PC-9 (cell line): ENCODE measurements around the gene CCDC88C. TPM values are rescaled to one million over a fixed set of nuclear protein-coding genes. Genes with fewer than 3 reads are reported as not detected.

Experiments
- BruUV-seq: library from RNA; stranded (reverse); fragments of 400-500 nt; replicated peaks from 2 replicates; lab custom pipeline; 2021; lab: Mats Ljungman, UMichigan
- CTCF ChIA-PET: fragments of 300-600 bp; sonication (Branson Sonifier 250); formaldehyde crosslinking; loops from one replicate; lab custom pipeline; 2022; ENCODE audit warnings: antibody characterized with exemption; lab: Charles Lee
- POLR2A ChIA-PET: fragments of 300-600 bp; sonication (Branson Sonifier 250); formaldehyde crosslinking; loops from one replicate; lab custom pipeline; 2022; ENCODE audit warnings: antibody characterized with exemption; ENCODE audit not compliant: unreplicated experiment; lab: Charles Lee
- DNase-seq, 2 experiments: peaks; one replicate each; pipeline versions ENCODE4 v3.0.0 to v3.0.0-alpha.2; 2015 to 2022; ENCODE audit warnings: mixed read lengths in 1 of 2
- H2AFZ ChIP-seq: fragments of 200-600 bp; sonication (generic); 2 replicates; pipeline ENCODE4 v1.8.1; 2017; ENCODE audit warnings: antibody characterized with exemption
- H3F3A ChIP-seq: fragments of 200-600 bp; sonication (generic); 2 replicates; pipeline ENCODE4 v1.8.1; 2017; ENCODE audit warnings: antibody characterized with exemption, mild to moderate bottlenecking, low read depth; ENCODE audit not compliant: insufficient read depth
- H3K27ac ChIP-seq: fragments of 200-600 bp; sonication (generic); 2 replicates; pipeline ENCODE4 v1.6.1; 2016; ENCODE audit warnings: mixed run types
- H3K27me3 ChIP-seq: fragments of 200-600 bp; sonication (generic); 2 replicates; pipeline ENCODE4 v1.6.1; 2016; ENCODE audit warnings: low read depth, mixed run types; ENCODE audit not compliant: insufficient read depth
- H3K36me3 ChIP-seq: fragments of 200-600 bp; sonication (generic); 2 replicates; pipeline ENCODE4 v1.6.1; 2016; ENCODE audit warnings: low read depth, mixed run types
- H3K4me1 ChIP-seq: fragments of 200-600 bp; sonication (generic); replicated peaks from 2 replicates; pipeline ENCODE4 v1.6.1; 2016; ENCODE audit warnings: mixed run types; ENCODE audit not compliant: insufficient read depth
- H3K4me2 ChIP-seq: fragments of 200-600 bp; sonication (generic); 2 replicates; pipeline ENCODE4 v1.6.1; 2017; ENCODE audit warnings: mixed run types
- H3K4me3 ChIP-seq: fragments of 200-600 bp; sonication (generic); 2 replicates; pipeline ENCODE4 v1.6.1; 2016; ENCODE audit warnings: mixed run types
- H3K79me2 ChIP-seq: fragments of 200-600 bp; sonication (generic); 2 replicates; pipeline ENCODE4 v1.6.1; 2017; ENCODE audit warnings: low read depth, mixed run types
- H3K9me2 ChIP-seq: fragments of 200-600 bp; sonication (generic); 2 replicates; pipeline ENCODE4 v1.8.1; 2017; ENCODE audit warnings: mild to moderate bottlenecking; ENCODE audit not compliant: insufficient read depth
- H3K9me3 ChIP-seq: fragments of 200-600 bp; sonication (generic); 2 replicates; pipeline ENCODE4 v1.8.1; 2016; ENCODE audit warnings: low read depth; ENCODE audit not compliant: insufficient read depth
- H4K20me1 ChIP-seq: fragments of 200-600 bp; sonication (generic); 2 replicates; pipeline ENCODE4 v1.8.1; 2017; ENCODE audit not compliant: insufficient read depth
- CTCF ChIP-seq: fragments of 200-600 bp; sonication (generic); conservative IDR thresholded peaks from 2 replicates; pipeline ENCODE4 v1.6.1; 2017; ENCODE audit warnings: mixed run types, antibody characterized with exemption, mild to moderate bottlenecking, moderate library complexity
- EZH2 ChIP-seq: fragments of 200-600 bp; sonication (generic); IDR thresholded peaks from 2 replicates; pipeline ENCODE4 v1.8.0; 2017; ENCODE audit warnings: antibody characterized with exemption, low read depth
- intact Hi-C: fragments of 100-400 bp; cut with micrococcal nuclease; formaldehyde crosslinking; loops from one replicate; pipeline ENCODE4 v1.10.0; 2022; ENCODE audit not compliant: unreplicated experiment
- total RNA-seq: library from RNA; stranded (reverse); gene quantifications from 2 replicates; pipeline ENCODE4 v1.2.3, GENCODE V29; 2021

CCDC88C gene
- total RNA-seq, 1 experiment from 2014 or later: 7.4 TPM

DNA sequence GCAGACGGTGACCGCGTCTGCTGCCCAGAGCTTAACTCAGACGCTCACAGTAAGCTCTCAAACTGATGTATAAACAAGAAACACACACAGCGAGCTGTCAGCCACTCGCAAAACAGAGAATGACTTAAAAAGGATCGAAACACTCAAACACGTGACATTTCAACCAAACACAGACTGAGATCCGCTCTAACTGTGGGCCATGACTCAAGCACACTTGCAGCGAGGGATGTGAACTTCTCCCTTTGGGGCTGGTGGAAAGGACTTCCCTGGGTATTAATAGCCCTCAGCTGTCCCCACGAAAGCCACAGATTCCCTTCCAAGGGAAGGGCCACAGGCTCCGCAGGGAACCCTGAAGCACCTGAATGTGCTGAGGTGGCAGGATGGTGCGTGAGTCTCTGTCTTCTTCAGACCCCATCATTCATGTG, 29.1 kb downstream of the CCDC88C start:
- no peak overlapping the region for H2AFZ ChIP-seq
- no peaks in the 10 kb centered on the region for H3K27me3 ChIP-seq
- no peaks in the 10 kb centered on the region for H3K36me3 ChIP-seq
- TF ChIP-seq EZH2: no peak
- no peak for TF ChIP-seq CTCF
- no peak overlapping the region for H3K4me2 ChIP-seq
- peaks cover 9% of the 10 kb centered on the region for H3K4me1 ChIP-seq
- no peak for DNase-seq
- no peak overlapping the region for H3K4me3 ChIP-seq
- H3F3A ChIP-seq: peaks cover 6% of the 10 kb centered on the region; the same call in 1 of the 2 replicates
- H3K79me2 ChIP-seq: no peaks in the 10 kb centered on the region
- no peaks in the 10 kb centered on the region for H3K9me3 ChIP-seq
- ChIA-PET POLR2A (no interaction called here), CTCF (no interaction called here)
- BruUV-seq: no TSS peak
- no peak overlapping the region for H3K27ac ChIP-seq
- intact Hi-C loops: no loop called here
- H4K20me1 ChIP-seq: no peaks in the 10 kb centered on the region
- H3K9me2 ChIP-seq: no peaks in the 10 kb centered on the region

DNA sequence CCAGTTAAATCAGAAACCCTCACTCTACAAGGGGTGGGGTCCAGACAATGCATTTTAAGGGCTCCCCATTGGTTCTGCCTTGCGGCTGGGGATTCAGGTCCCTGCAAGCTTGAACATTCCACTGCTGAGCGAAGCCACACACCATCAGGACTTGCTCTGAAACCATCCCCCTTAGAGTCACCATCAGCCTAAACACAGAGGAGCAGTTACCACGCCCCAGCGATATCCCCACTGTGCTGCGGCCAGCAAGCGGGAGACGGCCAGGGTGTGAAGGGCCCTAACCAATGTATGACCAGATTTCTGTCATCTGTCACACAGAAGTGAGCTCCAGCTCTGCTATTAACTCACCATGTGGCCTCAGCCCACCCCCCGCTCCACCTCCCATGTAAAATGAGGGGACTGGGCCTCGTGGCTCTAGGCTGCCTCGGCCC, 29.7 kb downstream of the CCDC88C start:
- Histone ChIP-seq H3F3A (peaks cover 9% of the 10 kb centered on the region; the same call in 1 of the 2 replicates), H3K79me2 (peaks cover 2% of the 10 kb centered on the region; the same call in 1 of the 2 replicates), H3K9me3 (no peaks in the 10 kb centered on the region), H2AFZ (no peak overlapping the region), H3K9me2 (no peaks in the 10 kb centered on the region), H3K36me3 (no peaks in the 10 kb centered on the region), H3K27me3 (no peaks in the 10 kb centered on the region), H4K20me1 (no peaks in the 10 kb centered on the region), H3K27ac (no peak overlapping the region), H3K4me1 (peaks cover 15% of the 10 kb centered on the region), H3K4me2 (no peak overlapping the region), H3K4me3 (no peak overlapping the region)
- intact Hi-C loops: no loop called here
- BruUV-seq: no TSS peak
- no peak for DNase-seq
- POLR2A ChIA-PET: no interaction called here
- CTCF ChIA-PET: no interaction called here
- no peak for TF ChIP-seq CTCF
- no peak for TF ChIP-seq EZH2

DNA sequence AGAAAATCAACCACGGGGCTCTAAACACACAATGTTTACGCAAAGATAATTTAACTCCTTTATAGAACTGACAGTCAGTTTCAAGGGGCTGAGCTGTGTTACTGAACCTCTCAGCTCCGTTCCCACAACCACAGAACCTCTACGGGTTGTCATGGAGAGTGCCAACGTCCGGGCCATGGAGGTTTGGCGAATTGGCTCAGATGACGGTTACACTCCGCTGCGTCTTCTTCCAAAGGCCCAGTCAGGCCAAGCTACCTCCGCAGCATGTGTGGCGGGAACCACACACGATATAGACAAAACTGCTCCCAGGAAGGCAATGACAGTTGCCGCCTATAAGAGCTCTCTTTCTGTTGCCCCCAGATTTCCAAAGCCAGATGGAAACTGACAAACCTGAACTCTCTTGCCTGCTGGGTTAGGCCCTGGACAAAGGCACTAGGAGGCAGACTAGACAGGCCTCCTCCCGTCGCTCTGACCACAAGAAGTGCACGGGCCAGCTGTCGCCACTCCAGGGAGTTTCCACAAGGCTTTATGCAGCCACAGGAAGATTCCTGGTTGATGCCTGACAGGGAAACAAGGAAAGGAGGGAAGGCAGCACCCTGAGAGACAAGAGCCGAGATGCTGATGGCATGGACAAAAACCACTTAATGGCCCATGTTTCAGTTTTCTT, 30.3 kb downstream of the CCDC88C start:
- H3K4me1 ChIP-seq: peaks cover 21% of the 10 kb centered on the region
- H2AFZ ChIP-seq: no peak overlapping the region
- ChIA-PET POLR2A (no interaction called here), CTCF (no interaction called here)
- H3K27me3 ChIP-seq: no peaks in the 10 kb centered on the region
- no peak overlapping the region for H3K27ac ChIP-seq
- H3K79me2 ChIP-seq: peaks cover 8% of the 10 kb centered on the region
- H3K36me3 ChIP-seq: no peaks in the 10 kb centered on the region
- no peaks in the 10 kb centered on the region for H3K9me3 ChIP-seq
- no TSS peak for BruUV-seq
- H4K20me1 ChIP-seq: no peaks in the 10 kb centered on the region
- no peak overlapping the region for H3K4me3 ChIP-seq
- H3F3A ChIP-seq: peaks cover 10% of the 10 kb centered on the region; the same call in 1 of the 2 replicates
- DNase-seq: no peak
- H3K9me2 ChIP-seq: no peaks in the 10 kb centered on the region
- TF ChIP-seq CTCF (no peak), EZH2 (no peak)
- intact Hi-C loops: no loop called here
- no peak overlapping the region for H3K4me2 ChIP-seq
